Brain pericyte (primary cell): ENCODE data around the gene DNAJC11.
"Not testable (repeated sequence)": the region's sequence is repeated elsewhere in the genome, so short reads cannot be mapped to it uniquely, and the experiment has no call there.

Experiments
- DNase-seq: peaks from one replicate; pipeline ENCODE4 v3.0.0-alpha.2; 2012; ENCODE audit warnings: low read depth, low spot score

DNAJC11 gene

DNA sequence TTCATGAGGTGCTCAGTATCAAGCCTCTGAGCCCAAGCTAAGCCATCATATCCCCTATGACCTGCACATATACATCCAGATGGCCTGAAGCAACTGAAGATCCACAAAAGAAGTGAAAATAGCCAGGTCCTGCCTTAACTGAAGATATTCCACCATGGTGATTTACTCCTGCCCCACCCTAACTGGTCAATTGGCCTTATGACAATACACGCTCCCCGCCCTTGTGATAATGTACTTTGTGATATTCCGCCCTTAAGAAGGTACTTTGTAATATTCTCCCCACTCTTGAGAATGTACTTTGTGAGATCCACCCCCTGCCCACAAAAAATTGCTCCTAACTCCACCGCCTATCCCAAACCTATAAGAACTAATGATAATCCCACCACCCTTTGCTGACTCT lies 1.7 kb downstream of the DNAJC11 start:
- DNase-seq, result not testable (repeated sequence)

GRCh38 chr1:6695868-6696267 lies 5.7 kb downstream of the DNAJC11 start:
- no peak for DNase-seq

GRCh38 chr1:6694121-6694713 lies 7.4 kb downstream of the DNAJC11 start:
- DNase-seq, result no peak

DNA sequence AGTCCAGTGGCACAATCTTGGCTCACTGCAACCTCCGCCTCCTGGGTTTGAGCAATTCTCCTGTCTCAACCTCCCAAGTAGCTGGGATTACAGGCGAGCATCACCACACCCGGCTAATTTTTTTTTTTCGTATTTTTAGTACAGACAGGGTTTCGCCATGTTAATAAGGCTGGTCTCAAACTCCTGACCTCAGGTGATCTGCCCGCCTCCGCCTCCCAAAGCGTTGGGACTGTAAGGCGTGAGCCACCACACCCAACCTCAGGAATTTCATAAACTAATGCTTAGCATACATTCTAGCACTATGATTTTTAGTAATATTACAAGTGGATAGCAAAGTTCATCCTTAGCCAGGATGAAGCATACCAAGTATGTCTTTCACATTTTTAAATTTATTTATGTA lies 8.7 kb downstream of the DNAJC11 start:
- no peak for DNase-seq

GRCh38 chr1:6691507-6691906 lies 10.1 kb downstream of the DNAJC11 start:
- DNase-seq, result no peak

DNA sequence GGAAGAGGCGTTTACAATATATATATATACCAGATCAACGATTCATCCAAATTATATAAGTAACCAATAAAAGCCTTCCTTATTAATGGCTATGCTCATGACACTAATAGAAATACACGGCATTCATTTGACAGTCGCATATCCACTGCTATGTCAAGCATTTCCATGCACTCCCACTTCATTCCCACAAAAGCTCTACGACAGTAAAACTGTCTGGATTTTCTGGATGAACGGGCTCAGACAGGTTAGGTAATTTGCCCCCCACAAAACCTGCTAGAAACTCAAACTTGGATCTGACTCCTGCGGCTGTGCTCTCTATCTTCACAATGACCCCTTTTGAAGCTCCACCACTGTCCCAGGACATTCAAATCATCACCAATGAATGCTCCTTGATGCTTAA lies 11.4 kb downstream of the DNAJC11 start:
- DNase-seq, result no peak

DNA sequence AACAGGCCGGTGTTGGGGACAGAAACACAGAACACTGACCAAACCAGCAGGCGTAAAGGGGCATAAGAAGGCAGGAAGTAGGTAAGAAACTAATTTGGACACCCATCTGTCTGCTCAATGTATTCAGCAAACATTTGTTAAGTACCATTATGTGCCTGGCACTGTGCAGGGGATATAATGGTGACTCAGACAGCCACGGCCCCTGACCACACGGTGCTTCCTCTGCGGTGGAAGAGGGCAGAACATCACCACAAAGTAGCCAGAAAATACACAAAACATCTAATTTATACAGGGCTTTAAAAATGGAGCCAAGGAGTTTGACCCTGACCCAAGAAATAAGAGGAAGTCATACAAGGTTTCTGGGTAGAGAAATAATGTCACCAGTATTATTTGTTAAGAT lies 12.9 kb downstream of the DNAJC11 start:
- DNase-seq, result no peak

GRCh38 chr1:6688001-6688400 lies 13.6 kb downstream of the DNAJC11 start:
- no peak for DNase-seq

- DNase-seq, result no peak
Observed at GRCh38 chr1:6686294-6686693, 15.3 kb downstream of the DNAJC11 start.

DNA sequence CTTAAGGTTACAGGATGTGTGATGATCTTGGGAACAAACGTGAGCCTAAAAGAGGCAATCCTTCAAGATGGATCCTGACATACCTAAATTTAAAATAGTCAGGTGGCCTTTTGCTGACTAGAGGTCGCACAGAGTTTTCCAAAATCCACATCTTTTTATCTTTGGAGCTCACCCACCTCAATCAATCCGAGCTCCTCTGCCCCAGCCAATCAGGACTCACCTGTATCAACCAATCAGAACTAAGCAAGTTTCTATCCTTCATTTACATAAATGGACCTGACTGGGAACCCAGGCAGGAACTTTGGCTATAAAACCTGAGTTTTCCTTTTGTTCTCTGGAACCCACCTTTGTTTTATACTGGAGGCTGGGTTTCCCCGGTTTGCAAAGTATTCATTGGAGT lies 16.2 kb downstream of the DNAJC11 start:
- DNase-seq, result no peak

- DNase-seq, result no peak
Observed at GRCh38 chr1:6683434-6683833, 18.2 kb downstream of the DNAJC11 start.

- DNase-seq, result no peak
Observed at GRCh38 chr1:6675941-6676340, 25.7 kb downstream of the DNAJC11 start.

DNA sequence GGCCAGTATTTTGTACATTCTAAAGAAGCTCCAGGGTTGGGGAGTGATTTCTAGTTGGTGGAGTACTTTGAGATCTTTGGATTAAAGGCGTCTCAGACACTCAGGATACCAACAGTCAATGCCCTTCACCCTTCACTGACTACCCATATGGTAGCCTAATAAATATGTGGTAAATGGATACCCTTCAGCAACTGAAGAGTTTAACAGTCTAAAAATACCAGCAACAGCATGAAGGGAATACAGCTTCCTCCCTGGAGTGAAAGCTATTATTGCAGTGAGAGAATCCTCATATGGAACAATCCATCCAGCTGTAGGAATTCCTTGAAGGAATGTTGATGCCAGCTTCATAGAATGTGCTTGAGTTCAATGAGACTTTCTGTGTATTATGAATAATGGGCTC lies 26.8 kb downstream of the DNAJC11 start:
- DNase-seq, result no peak

GRCh38 chr1:6673816-6674398 lies 27.7 kb downstream of the DNAJC11 start:
- DNase-seq, result no peak

GRCh38 chr1:6672558-6672957 lies 29.1 kb downstream of the DNAJC11 start:
- no peak for DNase-seq

GRCh38 chr1:6668503-6668902 lies 33.1 kb downstream of the DNAJC11 start:
- DNase-seq, result no peak

- no peak for DNase-seq
Observed at GRCh38 chr1:6667139-6667538, 34.5 kb downstream of the DNAJC11 start.

- DNase-seq, result no peak
Observed at GRCh38 chr1:6666696-6667095, 34.9 kb downstream of the DNAJC11 start.

DNA sequence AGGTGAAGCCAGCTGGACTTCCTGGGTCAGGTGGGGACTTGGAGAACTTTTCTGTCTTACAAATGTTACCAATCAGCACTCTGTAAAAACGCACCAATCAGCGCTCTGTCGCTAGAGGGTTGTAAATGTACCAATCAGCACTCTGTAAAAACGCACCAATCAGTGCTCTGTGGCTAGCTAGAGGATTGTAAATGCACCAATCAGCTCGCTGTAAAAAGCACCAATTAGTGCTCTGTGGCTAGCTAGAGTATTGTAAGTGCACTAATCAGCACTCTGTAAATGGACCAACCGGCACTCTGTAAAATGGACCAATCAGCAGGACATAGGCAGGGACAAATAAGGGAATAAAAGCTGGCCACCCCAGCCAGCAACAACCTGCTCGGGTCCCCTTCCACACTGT lies 39.1 kb downstream of the DNAJC11 start:
- not testable (repeated sequence) for DNase-seq

DNA sequence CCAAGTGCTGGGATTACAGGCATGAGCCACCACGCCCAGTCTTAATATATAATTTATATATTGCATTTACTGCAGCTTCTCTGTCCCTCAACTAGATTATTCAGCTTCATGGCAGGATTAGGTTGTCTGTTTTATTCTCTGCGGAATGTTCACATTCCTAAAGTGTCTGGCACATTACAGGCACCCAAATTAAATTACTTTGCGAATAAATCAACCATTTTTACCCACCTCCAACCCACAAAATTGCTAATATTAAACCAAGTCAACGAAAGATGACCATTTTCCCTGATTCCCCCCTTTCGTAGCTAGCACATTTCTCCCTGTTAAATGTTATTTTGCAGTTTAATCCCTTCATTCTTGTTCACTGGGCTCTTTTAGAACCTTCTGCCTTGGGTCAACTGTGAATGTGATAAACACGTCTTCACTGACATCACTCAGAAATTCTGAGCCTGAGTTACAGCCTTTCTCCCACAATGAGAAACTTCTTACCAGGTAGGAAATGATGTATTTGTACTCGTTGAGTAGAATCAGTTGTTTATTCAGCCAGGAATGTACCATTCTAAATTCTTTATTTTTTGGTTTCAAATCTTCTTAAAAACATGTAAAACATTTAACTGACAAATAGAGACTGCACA lies 41.1 kb downstream of the DNAJC11 start:
- DNase-seq, result no peak

DNA sequence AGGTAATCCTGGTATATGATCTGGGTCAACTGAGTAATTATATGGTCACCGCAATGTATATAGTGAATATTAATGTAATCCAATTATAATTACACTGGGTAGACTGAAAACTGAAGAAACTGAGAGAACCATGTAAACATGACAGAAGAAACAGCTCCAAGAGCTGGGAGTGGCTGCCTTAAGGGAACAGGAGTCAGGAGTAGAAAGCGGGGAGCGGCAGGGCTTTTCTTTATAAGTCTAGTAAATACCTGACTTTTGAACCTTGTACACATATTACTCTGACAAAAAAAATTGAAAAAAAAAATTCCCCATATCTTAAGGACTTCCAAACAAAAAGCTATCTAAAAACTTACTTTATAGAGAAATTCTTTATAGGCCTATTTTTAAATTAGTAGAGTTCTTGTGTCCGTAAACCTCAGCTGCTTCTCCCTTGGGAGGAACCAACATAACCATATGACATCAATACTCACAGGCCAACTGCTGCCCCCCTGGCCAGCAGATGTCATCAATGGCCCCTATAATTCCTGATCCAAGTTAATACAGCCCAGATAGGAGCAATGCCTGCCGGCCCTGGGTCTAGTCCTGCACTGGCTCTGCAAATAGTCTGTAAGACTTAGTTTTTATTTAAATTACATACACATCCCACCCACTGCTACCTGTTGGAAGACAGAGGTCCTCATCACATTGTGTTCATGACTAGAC lies 43.1 kb downstream of the DNAJC11 start:
- no peak for DNase-seq

DNA sequence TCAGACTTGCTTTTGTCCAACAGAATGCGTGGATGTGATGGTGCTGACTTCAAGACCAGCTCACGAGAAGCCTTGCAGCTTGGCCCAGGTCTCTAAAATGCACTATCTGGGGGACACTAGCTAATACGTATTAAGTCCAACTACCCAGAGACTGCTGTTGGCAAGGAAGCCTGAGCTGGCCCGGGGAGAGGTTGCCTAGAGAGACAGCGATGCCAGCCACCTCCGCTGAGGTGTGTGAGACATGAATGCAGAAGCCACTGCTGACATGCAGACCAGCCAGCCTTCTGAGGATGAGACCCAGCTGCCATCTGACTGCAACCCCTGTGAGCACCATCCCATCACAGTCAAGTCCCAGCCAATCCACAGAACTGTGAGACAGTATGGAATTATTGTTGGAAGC lies 44.5 kb downstream of the DNAJC11 start:
- DNase-seq, result no peak
